K562 (cell line): ENCODE data around the gene C11orf91. TPM values are rescaled to one million over a fixed set of nuclear protein-coding genes. Genes with fewer than 3 reads are reported as not detected.

Experiments used
- CHD2 ChIP-seq: IDR thresholded peaks from 2 replicates; pipeline ENCODE4 v1.6.1; 2011; ENCODE audit warnings: low read depth, low read length
- FOXA1 ChIP-seq: fragments of 450-650 bp; IDR thresholded peaks from 2 replicates; pipeline ENCODE4 v1.6.1; 2016; ENCODE audit warnings: mild to moderate bottlenecking, borderline replicate concordance
- GATAD2A ChIP-seq: fragments of 450-650 bp; IDR thresholded peaks from 2 replicates; pipeline ENCODE4 v1.6.1; 2017
- GMEB1 ChIP-seq: fragments of 250-450 bp; sonication (Bioruptor Pico); IDR thresholded peaks from 2 replicates; pipeline ENCODE4 v1.4.0; 2020; ENCODE audit warnings: mild to moderate bottlenecking
- KLF16 ChIP-seq: IDR thresholded peaks from 2 replicates; pipeline ENCODE4 v1.6.1; 2016; ENCODE audit warnings: antibody characterized with exemption
- NCOA4 ChIP-seq: fragments of 450-650 bp; IDR thresholded peaks from 2 replicates; pipeline ENCODE4 v1.6.1; 2018; ENCODE audit warnings: mild to moderate bottlenecking; ENCODE audit not compliant: partially characterized antibody
- OTX1 ChIP-seq: fragments of 450-650 bp; formaldehyde crosslinking; IDR thresholded peaks from 2 replicates; pipeline ENCODE4 v1.4.0; 2022; ENCODE audit warnings: mild to moderate bottlenecking
- RBM15 ChIP-seq: fragments of 200-400 bp; formaldehyde crosslinking; IDR thresholded peaks from 2 replicates; pipeline ENCODE4 v1.6.1; 2018; ENCODE audit warnings: mild to moderate bottlenecking, low read length, moderate library complexity; ENCODE audit not compliant: insufficient read depth
- REST ChIP-seq, 2 experiments: fragments of 450-650 bp; formaldehyde crosslinking in 1 of 2; IDR thresholded peaks; 2 replicates each; pipeline versions ENCODE4 v1.4.0 to v1.6.1; 2014 to 2020; ENCODE audit warnings: mild to moderate bottlenecking in 2 of 2, borderline replicate concordance in 1 of 2, low read depth in 1 of 2
- SMC3 ChIP-seq: conservative IDR thresholded peaks from 2 replicates; pipeline ENCODE4 v1.6.1; 2011; ENCODE audit warnings: low read depth, low read length, improper control_type of control experiment; ENCODE audit not compliant: insufficient read depth
- THRAP3 ChIP-seq: fragments of 450-650 bp; IDR thresholded peaks from 2 replicates; pipeline ENCODE4 v1.6.1; 2016; ENCODE audit warnings: mild to moderate bottlenecking, inconsistent platforms, borderline replicate concordance
- polyA plus RNA-seq, 8 experiments: library from polyadenylated mRNA; depleted of rRNA in 4 of 8; stranded (reverse) in 5 of 8; unstranded in 3 of 8; fragments of >200 nt; fragmentation: Nextera tagmentation in 2 of 8; fragmentation: Illumina TruSeq in 1 of 8; extraction: Ambion mirVana in 2 of 8; extraction: Trizol in 1 of 8; gene quantifications; 2 replicates each; pipeline versions ENCODE4 v1.2.1 to v1.2.3, GENCODE V29; 2011 to 2014; ENCODE audit warnings: inconsistent platforms in 1 of 8, missing spikeins in 1 of 8
- total RNA-seq, 7 experiments: library from RNA; depleted of rRNA in 6 of 7; stranded (reverse); fragments of >200 nt in 6 of 7; fragmentation: Illumina TruSeq in 2 of 7; extraction: Trizol in 2 of 7; gene quantifications; 2 replicates each; pipeline versions ENCODE4 v1.2.1 to v1.2.3, GENCODE V29; 2011 to 2021; ENCODE audit warnings: low replicate concordance in 1 of 7
- TF ChIP-seq, protein P1 (sequence below): fragments of 450-650 bp; conservative IDR thresholded peaks from 2 replicates; pipeline ENCODE4 v1.6.1; 2016; ENCODE audit warnings: missing genetic modification characterization, low read depth, mild to moderate bottlenecking, missing compliant biosample characterization, moderate library complexity
- TF ChIP-seq, protein P2 (sequence below): sonication (generic); formaldehyde crosslinking; IDR thresholded peaks from 2 replicates; pipeline ENCODE4 v1.8.0; 2022; ENCODE audit warnings: missing genetic modification reagents, mild to moderate bottlenecking, moderate library complexity, borderline replicate concordance
- TF ChIP-seq, protein P3 (sequence below), 2 experiments: fragments of 450-650 bp; IDR thresholded peaks; 2 replicates each; pipeline ENCODE4 v1.6.1; 2016

Gene C11orf91
- total and polyA plus RNA-seq, 9 of the 15 experiments (the other 6 are each of a cell fraction or from before 2014, with no cell fraction given), result not detected

DNA sequence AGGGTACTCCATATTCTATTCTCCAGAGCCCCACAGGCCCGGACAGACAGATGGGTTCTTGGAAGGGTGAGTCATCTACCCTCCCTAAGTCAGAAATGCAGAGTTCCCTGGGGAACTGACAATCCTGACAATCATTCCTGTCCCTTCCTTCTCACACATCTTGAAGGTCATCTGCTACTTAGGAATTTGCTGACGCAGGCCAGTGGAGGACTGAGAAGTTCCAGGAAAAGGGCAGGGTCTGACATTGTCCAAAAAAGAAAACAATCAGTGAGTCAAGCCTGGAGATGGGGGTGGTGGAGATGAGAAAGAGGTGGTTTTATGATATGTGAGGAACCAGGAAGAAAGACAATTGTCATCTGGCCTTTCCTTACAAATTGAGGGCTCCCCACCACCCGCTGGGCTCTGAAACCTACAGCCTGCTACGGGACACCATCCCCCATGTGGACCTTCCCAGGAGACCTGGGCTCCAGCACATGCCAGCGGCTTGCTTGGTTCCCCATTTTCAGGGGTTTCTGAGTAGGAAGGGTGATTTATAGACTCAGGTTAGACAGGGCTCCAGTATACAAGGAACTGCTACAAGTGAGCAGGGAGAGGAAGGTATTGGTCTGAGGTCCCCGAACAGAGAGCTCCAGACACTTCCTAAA lies 22.7 kb upstream of the C11orf91 start (continued):
- no peak for TF ChIP-seq NCOA4
- TF ChIP-seq REST (IDR thresholded peaks at IDR 0.05; ENCODE audit: borderline replicate concordance), result no peak
- no peak for TF ChIP-seq REST (CRISPR knock-in tag; IDR thresholded peaks at IDR 0.05; ENCODE audit: low read depth)
- TF ChIP-seq OTX1 (CRISPR knock-in tag), result no peak
- no peak for TF ChIP-seq SMC3
- no peak for TF ChIP-seq GMEB1 (CRISPR knock-in tag)
- no peak for TF ChIP-seq FOXA1
- TF ChIP-seq, protein P1, sequence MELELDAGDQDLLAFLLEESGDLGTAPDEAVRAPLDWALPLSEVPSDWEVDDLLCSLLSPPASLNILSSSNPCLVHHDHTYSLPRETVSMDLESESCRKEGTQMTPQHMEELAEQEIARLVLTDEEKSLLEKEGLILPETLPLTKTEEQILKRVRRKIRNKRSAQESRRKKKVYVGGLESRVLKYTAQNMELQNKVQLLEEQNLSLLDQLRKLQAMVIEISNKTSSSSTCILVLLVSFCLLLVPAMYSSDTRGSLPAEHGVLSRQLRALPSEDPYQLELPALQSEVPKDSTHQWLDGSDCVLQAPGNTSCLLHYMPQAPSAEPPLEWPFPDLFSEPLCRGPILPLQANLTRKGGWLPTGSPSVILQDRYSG (tag), result no peak
- TF ChIP-seq KLF16, result no peak
- TF ChIP-seq, protein P2, sequence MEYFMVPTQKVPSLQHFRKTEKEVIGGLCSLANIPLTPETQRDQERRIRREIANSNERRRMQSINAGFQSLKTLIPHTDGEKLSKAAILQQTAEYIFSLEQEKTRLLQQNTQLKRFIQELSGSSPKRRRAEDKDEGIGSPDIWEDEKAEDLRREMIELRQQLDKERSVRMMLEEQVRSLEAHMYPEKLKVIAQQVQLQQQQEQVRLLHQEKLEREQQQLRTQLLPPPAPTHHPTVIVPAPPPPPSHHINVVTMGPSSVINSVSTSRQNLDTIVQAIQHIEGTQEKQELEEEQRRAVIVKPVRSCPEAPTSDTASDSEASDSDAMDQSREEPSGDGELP (CRISPR knock-in tag), result peak; percentile 23; the same call in 1 of the 2 replicates
- TF ChIP-seq, protein P3, sequence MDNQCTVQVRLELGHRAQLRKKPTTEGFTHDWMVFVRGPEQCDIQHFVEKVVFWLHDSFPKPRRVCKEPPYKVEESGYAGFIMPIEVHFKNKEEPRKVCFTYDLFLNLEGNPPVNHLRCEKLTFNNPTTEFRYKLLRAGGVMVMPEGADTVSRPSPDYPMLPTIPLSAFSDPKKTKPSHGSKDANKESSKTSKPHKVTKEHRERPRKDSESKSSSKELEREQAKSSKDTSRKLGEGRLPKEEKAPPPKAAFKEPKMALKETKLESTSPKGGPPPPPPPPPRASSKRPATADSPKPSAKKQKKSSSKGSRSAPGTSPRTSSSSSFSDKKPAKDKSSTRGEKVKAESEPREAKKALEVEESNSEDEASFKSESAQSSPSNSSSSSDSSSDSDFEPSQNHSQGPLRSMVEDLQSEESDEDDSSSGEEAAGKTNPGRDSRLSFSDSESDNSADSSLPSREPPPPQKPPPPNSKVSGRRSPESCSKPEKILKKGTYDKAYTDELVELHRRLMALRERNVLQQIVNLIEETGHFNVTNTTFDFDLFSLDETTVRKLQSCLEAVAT (IDR thresholded peaks at IDR 0.05), result peak in 1 of 2 experiments; percentile 31; a peak in 1 of 4 replicates
- no peak for TF ChIP-seq CHD2
- TF ChIP-seq RBM15, result no peak
- no peak for TF ChIP-seq THRAP3
- TF ChIP-seq GATAD2A, result 0 out of 2 replicates have a peak, but pooled peaks have one; percentile 64
